Progenitor cell of endocrine pancreas (in vitro differentiated cells): ENCODE results near the gene MPV17. TPM values are rescaled to one million over a fixed set of nuclear protein-coding genes. Genes with fewer than 3 reads are reported as not detected.
A peak's percentile ranks its signal among the peaks of the same experiment; 100 is the strongest.
"Not testable (repeated sequence)": the region's sequence is repeated elsewhere in the genome, so short reads cannot be mapped to it uniquely, and the experiment has no call there.

Experiments used
- DNase-seq: peaks from one replicate; pipeline ENCODE4 v3.0.0; 2021; ENCODE audit warnings: low spot score; ENCODE audit not compliant: unreplicated experiment
- H3K27ac Mint-ChIP-seq: 2 replicates; pipeline ENCODE4 v1.8.0; 2021; ENCODE audit warnings: mild to moderate bottlenecking, moderate library complexity, mixed read lengths
- H3K27me3 Mint-ChIP-seq: 2 replicates; pipeline ENCODE4 v1.8.0; 2021; ENCODE audit warnings: mixed read lengths
- H3K36me3 Mint-ChIP-seq: 2 replicates; pipeline ENCODE4 v1.8.0; 2022; ENCODE audit warnings: mixed read lengths; ENCODE audit not compliant: insufficient read depth
- H3K4me1 Mint-ChIP-seq: 2 replicates; pipeline ENCODE4 v1.8.0; 2021; ENCODE audit warnings: low read depth, mixed read lengths
- H3K4me3 Mint-ChIP-seq: 2 replicates; pipeline ENCODE4 v1.8.0; 2021; ENCODE audit warnings: low read depth, mild to moderate bottlenecking, moderate library complexity, mixed read lengths
- H3K9me3 Mint-ChIP-seq: 2 replicates; pipeline ENCODE4 v1.8.0; 2021; ENCODE audit warnings: low read depth, mixed read lengths
- total RNA-seq: library from RNA; stranded (reverse); gene quantifications from 2 replicates; pipeline ENCODE4 v1.2.1, GENCODE V29; 2021
- TF ChIP-seq, protein P1 (sequence below): fragments of 200-600 bp; sonication (generic); IDR thresholded peaks from one replicate; pipeline ENCODE4 v1.5.0; 2021; ENCODE audit warnings: antibody characterized with exemption, mild to moderate bottlenecking; ENCODE audit not compliant: unreplicated experiment

The MPV17 gene
- total RNA-seq, 1 donor from 2014 or later = 60.4 TPM

DNA sequence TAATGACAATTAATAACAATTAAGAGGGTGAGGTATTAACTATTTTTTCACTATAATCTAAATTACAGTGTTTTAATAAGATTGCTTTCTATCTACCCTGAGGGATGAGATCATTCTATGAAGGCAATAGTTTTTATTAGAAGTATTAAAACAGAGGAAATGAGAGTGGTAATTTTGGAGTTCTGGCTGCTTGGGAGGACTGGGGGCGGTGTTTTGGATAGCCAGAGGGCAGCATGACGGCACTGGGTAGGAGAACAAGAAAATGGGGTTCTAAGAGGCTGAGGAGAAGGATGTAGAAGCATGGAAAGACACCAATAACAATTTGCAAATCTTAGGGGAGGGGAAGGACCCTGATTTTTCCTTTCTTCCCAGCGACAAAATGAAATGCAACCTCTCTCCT, 52.8 kb downstream of the MPV17 start:
- Mint-ChIP-seq H3K4me1 (no peaks in the 10 kb centered on the region), H3K4me3 (no peak overlapping the region), H3K36me3 (no peaks in the 10 kb centered on the region), H3K9me3 (no peaks in the 10 kb centered on the region), H3K27ac (no peak overlapping the region), H3K27me3 (peaks cover 23% of the 10 kb centered on the region)
- TF ChIP-seq, protein P1, sequence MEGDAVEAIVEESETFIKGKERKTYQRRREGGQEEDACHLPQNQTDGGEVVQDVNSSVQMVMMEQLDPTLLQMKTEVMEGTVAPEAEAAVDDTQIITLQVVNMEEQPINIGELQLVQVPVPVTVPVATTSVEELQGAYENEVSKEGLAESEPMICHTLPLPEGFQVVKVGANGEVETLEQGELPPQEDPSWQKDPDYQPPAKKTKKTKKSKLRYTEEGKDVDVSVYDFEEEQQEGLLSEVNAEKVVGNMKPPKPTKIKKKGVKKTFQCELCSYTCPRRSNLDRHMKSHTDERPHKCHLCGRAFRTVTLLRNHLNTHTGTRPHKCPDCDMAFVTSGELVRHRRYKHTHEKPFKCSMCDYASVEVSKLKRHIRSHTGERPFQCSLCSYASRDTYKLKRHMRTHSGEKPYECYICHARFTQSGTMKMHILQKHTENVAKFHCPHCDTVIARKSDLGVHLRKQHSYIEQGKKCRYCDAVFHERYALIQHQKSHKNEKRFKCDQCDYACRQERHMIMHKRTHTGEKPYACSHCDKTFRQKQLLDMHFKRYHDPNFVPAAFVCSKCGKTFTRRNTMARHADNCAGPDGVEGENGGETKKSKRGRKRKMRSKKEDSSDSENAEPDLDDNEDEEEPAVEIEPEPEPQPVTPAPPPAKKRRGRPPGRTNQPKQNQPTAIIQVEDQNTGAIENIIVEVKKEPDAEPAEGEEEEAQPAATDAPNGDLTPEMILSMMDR = no peak
- no peak for DNase-seq

DNA sequence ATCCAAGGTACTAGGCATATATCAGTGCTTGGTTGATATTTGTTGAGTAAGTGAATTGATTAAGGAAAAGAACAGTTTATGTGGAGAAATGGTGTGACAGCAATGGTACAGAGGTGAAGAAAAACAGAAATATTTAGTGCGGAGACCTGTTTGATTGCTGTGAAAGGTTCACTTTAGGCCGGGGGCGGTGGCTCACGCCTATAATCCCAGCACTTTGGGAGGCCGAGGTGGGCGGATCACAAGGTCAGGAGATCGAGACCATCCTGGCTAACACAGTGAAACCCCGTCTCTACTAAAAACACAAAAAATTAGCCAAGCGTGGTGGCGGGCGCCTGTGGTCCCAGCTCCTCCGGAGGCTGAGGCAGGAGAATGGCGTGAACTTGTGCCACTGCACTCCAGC, 54.6 kb downstream of the MPV17 start:
- H3K27ac Mint-ChIP-seq, DNase-seq, H3K4me3 Mint-ChIP-seq, H3K36me3 Mint-ChIP-seq, H3K4me1 Mint-ChIP-seq, H3K9me3 Mint-ChIP-seq: not testable (repeated sequence)
- peaks cover 24% of the 10 kb centered on the region for H3K27me3 Mint-ChIP-seq

DNA sequence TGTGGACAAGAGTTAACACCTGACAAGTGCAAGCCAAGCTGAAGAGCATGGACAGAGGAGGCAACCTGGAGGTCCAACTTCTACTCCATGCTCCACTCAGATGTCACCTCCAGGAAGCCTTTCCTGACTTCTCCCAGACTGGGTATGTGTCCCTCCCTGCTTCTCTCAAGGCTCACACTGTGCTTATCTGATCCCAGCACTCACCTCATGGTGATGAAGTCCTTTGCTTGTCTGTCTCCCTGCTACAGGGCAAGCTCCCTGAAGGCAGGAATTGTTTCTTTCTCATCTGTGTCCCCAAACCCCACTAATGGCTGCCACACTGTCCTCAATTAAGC, 57.4 kb downstream of the MPV17 start:
- Mint-ChIP-seq H3K27me3 (peaks cover 39% of the 10 kb centered on the region), H3K9me3 (no peaks in the 10 kb centered on the region), H3K4me3 (no peak overlapping the region), H3K36me3 (no peaks in the 10 kb centered on the region), H3K27ac (peak overlapping the region; percentile 35), H3K4me1 (peaks cover 11% of the 10 kb centered on the region)
- DNase-seq = no peak
- TF ChIP-seq, protein P1 = no peak

GRCh38 chr2:27264753-27265535, 58.0 kb downstream of the MPV17 start:
- peak; percentile 71 for DNase-seq
- Mint-ChIP-seq H3K36me3 (no peaks in the 10 kb centered on the region), H3K27ac (peak overlapping the region; percentile 35), H3K4me1 (peaks cover 11% of the 10 kb centered on the region), H3K4me3 (peak overlapping the region; percentile 64), H3K27me3 (peaks cover 41% of the 10 kb centered on the region), H3K9me3 (no peaks in the 10 kb centered on the region)
- TF ChIP-seq, protein P1 = peak; percentile 74

DNA sequence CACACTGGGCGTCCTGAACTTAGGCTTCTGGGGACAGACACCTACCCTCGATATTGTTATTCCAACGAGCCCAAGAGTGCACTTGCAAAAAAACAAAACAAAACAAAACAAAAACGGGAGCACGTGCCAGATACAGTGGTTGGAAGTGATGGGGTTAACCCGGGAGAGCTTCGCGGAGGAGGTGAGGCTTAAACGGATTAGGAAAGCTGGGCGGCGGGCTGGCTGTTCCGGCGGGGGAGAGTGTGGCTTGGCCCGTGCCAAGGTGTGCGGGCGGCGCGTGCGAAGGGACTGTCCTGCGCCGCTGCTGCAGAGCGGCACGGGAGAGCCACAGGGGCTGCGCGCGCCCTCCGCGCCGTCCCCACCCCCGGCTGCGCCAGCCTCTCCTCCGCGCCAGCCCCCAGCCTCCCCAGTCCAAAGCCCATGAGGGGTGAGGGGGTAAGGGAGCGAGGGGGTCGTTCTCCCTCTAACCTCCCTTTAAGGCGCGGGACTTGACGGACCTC, 58.6 kb downstream of the MPV17 start:
- H3K4me1 Mint-ChIP-seq = peaks cover 11% of the 10 kb centered on the region
- no peak overlapping the region for H3K27ac Mint-ChIP-seq
- peak overlapping the region; percentile 76 for H3K4me3 Mint-ChIP-seq
- TF ChIP-seq, protein P1 = no peak
- H3K36me3 Mint-ChIP-seq = no peaks in the 10 kb centered on the region
- no peak for DNase-seq
- no peaks in the 10 kb centered on the region for H3K9me3 Mint-ChIP-seq
- peaks cover 40% of the 10 kb centered on the region for H3K27me3 Mint-ChIP-seq
